Mesendoderm (in vitro differentiated cells): Measurements from ENCODE around the gene WNT9B.
"Not testable (repeated sequence)": the region's sequence is repeated elsewhere in the genome, so short reads cannot be mapped to it uniquely, and the experiment has no call there.

Source experiments
- DNase-seq: peaks from one replicate; pipeline ENCODE4 v3.0.0; 2013
- H2AK5ac ChIP-seq: 2 replicates; pipeline ENCODE4 v1.6.1; 2013; ENCODE audit warnings: low read length, inconsistent platforms
- H2BK120ac ChIP-seq: 2 replicates; pipeline ENCODE4 v1.6.1; 2013; ENCODE audit warnings: low read depth, mild to moderate bottlenecking, low read length, moderate library complexity, mixed read lengths
- H2BK15ac ChIP-seq: replicated peaks from 2 replicates; pipeline ENCODE4 v1.6.1; 2013; ENCODE audit warnings: low read depth, mild to moderate bottlenecking, moderate library complexity
- H2BK5ac ChIP-seq: 2 replicates; pipeline ENCODE4 v1.6.1; 2013; ENCODE audit warnings: low read length, inconsistent platforms
- H3K18ac ChIP-seq: 2 replicates; pipeline ENCODE4 v1.6.1; 2013; ENCODE audit warnings: mild to moderate bottlenecking, low read length, mixed read lengths
- H3K23ac ChIP-seq: one replicate; pipeline ENCODE4 v1.6.1; 2013; ENCODE audit warnings: low read length
- H3K27ac ChIP-seq: 2 replicates; pipeline ENCODE4 v1.5.1; 2013; ENCODE audit warnings: low read depth, mild to moderate bottlenecking, inconsistent platforms, low read length, moderate library complexity
- H3K27me3 ChIP-seq: 2 replicates; pipeline ENCODE4 v1.6.1; 2013; ENCODE audit warnings: low read length, control low read depth, mild to moderate bottlenecking, inconsistent platforms; ENCODE audit not compliant: insufficient read depth, poor library complexity
- H3K36me3 ChIP-seq: 2 replicates; pipeline ENCODE4 v1.6.1; 2013; ENCODE audit warnings: low read length, inconsistent platforms; ENCODE audit not compliant: control insufficient read depth, insufficient read depth
- H3K4ac ChIP-seq: one replicate; pipeline ENCODE4 v1.6.1; 2013; ENCODE audit warnings: low read depth, mild to moderate bottlenecking, low read length, moderate library complexity
- H3K4me1 ChIP-seq: 2 replicates; pipeline ENCODE4 v1.6.1; 2013; ENCODE audit warnings: low read depth, low read length, inconsistent platforms; ENCODE audit not compliant: control insufficient read depth
- H3K4me2 ChIP-seq: 2 replicates; pipeline ENCODE4 v1.6.1; 2013; ENCODE audit warnings: low read length
- H3K4me3 ChIP-seq: 2 replicates; pipeline ENCODE4 v1.5.1; 2013; ENCODE audit warnings: mild to moderate bottlenecking, low read length
- H3K56ac ChIP-seq: one replicate; pipeline ENCODE4 v1.6.1; 2013; ENCODE audit warnings: low read length
- H3K79me1 ChIP-seq: 2 replicates; pipeline ENCODE4 v1.6.1; 2013; ENCODE audit warnings: low read length, inconsistent platforms
- H3K79me2 ChIP-seq: 2 replicates; pipeline ENCODE4 v1.6.1; 2013; ENCODE audit warnings: mild to moderate bottlenecking, low read length; ENCODE audit not compliant: control insufficient read depth, insufficient read depth
- H3K9ac ChIP-seq: 2 replicates; pipeline ENCODE4 v1.6.1; 2013; ENCODE audit warnings: low read length, inconsistent platforms
- H4K5ac ChIP-seq: one replicate; pipeline ENCODE4 v1.6.1; 2013; ENCODE audit warnings: low read length
- H4K8ac ChIP-seq: one replicate; pipeline ENCODE4 v1.6.1; 2013; ENCODE audit warnings: low read depth, mild to moderate bottlenecking, control low read depth, low read length, moderate library complexity
- WGBS: extraction: QIAGEN DNeasy Blood & Tissue Kit; methylation state at CpG from one replicate; pipeline ENCODE4 v1.1.7; 2013; ENCODE audit warnings: low lambda C conversion rate, missing lambda C conversion rate; ENCODE audit not compliant: insufficient coverage; ENCODE audit errors: extremely low coverage; 5-methylcytosine and 5-hydroxymethylcytosine counted together

Gene WNT9B

GRCh38 chr17:46915596-46915995 lies 64.2 kb downstream of the WNT9B start:
- no peak overlapping the region for H3K18ac ChIP-seq
- H3K36me3 ChIP-seq: no peaks in the 10 kb centered on the region
- no peak overlapping the region for H3K56ac ChIP-seq
- H2BK120ac ChIP-seq: no peak overlapping the region
- no CpG with 5 or more reads among the region's 1 CpG for WGBS
- no peak overlapping the region for H4K8ac ChIP-seq
- H3K23ac ChIP-seq: no peak overlapping the region
- no peaks in the 10 kb centered on the region for H3K4me1 ChIP-seq
- H2BK5ac ChIP-seq: no peak overlapping the region
- H3K27me3 ChIP-seq: no peaks in the 10 kb centered on the region
- no peak overlapping the region for H3K4ac ChIP-seq
- H3K4me2 ChIP-seq: no peak overlapping the region
- H3K4me3 ChIP-seq: no peak overlapping the region
- H3K79me2 ChIP-seq: no peaks in the 10 kb centered on the region
- H3K79me1 ChIP-seq: no peaks in the 10 kb centered on the region
- no peak overlapping the region for H3K9ac ChIP-seq
- H2BK15ac ChIP-seq: no peak overlapping the region
- no peak for DNase-seq
- H3K27ac ChIP-seq: no peak overlapping the region
- H4K5ac ChIP-seq: no peak overlapping the region
- no peak overlapping the region for H2AK5ac ChIP-seq

- DNase-seq: no peak
- Histone ChIP-seq H4K5ac (no peak overlapping the region), H2AK5ac (no peak overlapping the region), H3K18ac (no peak overlapping the region), H2BK15ac (no peak overlapping the region), H4K8ac (no peak overlapping the region), H3K79me2 (no peaks in the 10 kb centered on the region), H3K79me1 (no peaks in the 10 kb centered on the region), H3K36me3 (no peaks in the 10 kb centered on the region), H2BK5ac (no peak overlapping the region), H3K4me3 (no peak overlapping the region), H3K56ac (no peak overlapping the region), H3K4me2 (no peak overlapping the region), H3K27me3 (no peaks in the 10 kb centered on the region), H3K23ac (no peak overlapping the region), H3K9ac (no peak overlapping the region), H3K27ac (no peak overlapping the region), H3K4ac (no peak overlapping the region), H3K4me1 (no peaks in the 10 kb centered on the region), H2BK120ac (no peak overlapping the region)
- WGBS: no CpG with 5 or more reads among the region's 2 CpGs
Observed at GRCh38 chr17:46916211-46916610, 64.8 kb downstream of the WNT9B start.

- Histone ChIP-seq H3K18ac (no peak overlapping the region), H2BK5ac (no peak overlapping the region), H3K4me1 (no peaks in the 10 kb centered on the region), H3K27ac (no peak overlapping the region), H3K36me3 (no peaks in the 10 kb centered on the region), H4K8ac (no peak overlapping the region), H2BK120ac (no peak overlapping the region), H2AK5ac (no peak overlapping the region), H3K79me1 (no peaks in the 10 kb centered on the region), H3K4me3 (no peak overlapping the region), H3K4ac (no peak overlapping the region), H4K5ac (no peak overlapping the region), H3K23ac (no peak overlapping the region), H3K79me2 (no peaks in the 10 kb centered on the region), H3K9ac (no peak overlapping the region), H2BK15ac (no peak overlapping the region), H3K56ac (no peak overlapping the region), H3K4me2 (no peak overlapping the region), H3K27me3 (no peaks in the 10 kb centered on the region)
- WGBS: no CpG with 5 or more reads among the region's 3 CpGs
- no peak for DNase-seq
Observed at GRCh38 chr17:46916623-46917022, 65.2 kb downstream of the WNT9B start.

- Histone ChIP-seq H2BK120ac (no peak overlapping the region), H3K36me3 (no peaks in the 10 kb centered on the region), H3K79me2 (no peaks in the 10 kb centered on the region), H3K4me3 (no peak overlapping the region), H3K27ac (no peak overlapping the region), H3K18ac (no peak overlapping the region), H3K9ac (no peak overlapping the region), H2BK5ac (no peak overlapping the region), H3K4ac (no peak overlapping the region), H3K56ac (no peak overlapping the region), H4K5ac (no peak overlapping the region), H3K27me3 (no peaks in the 10 kb centered on the region), H3K4me2 (no peak overlapping the region), H3K79me1 (no peaks in the 10 kb centered on the region), H4K8ac (no peak overlapping the region), H3K4me1 (no peaks in the 10 kb centered on the region), H2AK5ac (no peak overlapping the region), H3K23ac (no peak overlapping the region), H2BK15ac (no peak overlapping the region)
- no peak for DNase-seq
Observed at GRCh38 chr17:46917041-46917440, 65.7 kb downstream of the WNT9B start.

GRCh38 chr17:46917516-46917915 lies 66.1 kb downstream of the WNT9B start:
- WGBS: no CpG with 5 or more reads among the region's 4 CpGs
- H4K8ac ChIP-seq: no peak overlapping the region

GRCh38 chr17:46921962-46922361 lies 70.6 kb downstream of the WNT9B start:
- not testable (repeated sequence) for H3K4me2 ChIP-seq, H4K8ac ChIP-seq, H3K9ac ChIP-seq, H2AK5ac ChIP-seq, H3K4me1 ChIP-seq, H4K5ac ChIP-seq, H2BK120ac ChIP-seq, H3K27ac ChIP-seq, H3K4ac ChIP-seq, H3K4me3 ChIP-seq, DNase-seq, H2BK15ac ChIP-seq, H3K18ac ChIP-seq, H3K23ac ChIP-seq, H3K27me3 ChIP-seq, H2BK5ac ChIP-seq, H3K56ac ChIP-seq, H3K36me3 ChIP-seq
- H3K79me1 ChIP-seq: peaks cover 12% of the 10 kb centered on the region
- peaks cover 29% of the 10 kb centered on the region for H3K79me2 ChIP-seq
- WGBS: no CpG with 5 or more reads among the region's 4 CpGs

More at GRCh38 chr17:46917516-46917915, 66.1 kb downstream of the WNT9B start:
- Histone ChIP-seq H3K79me2 (no peaks in the 10 kb centered on the region), H2BK5ac (no peak overlapping the region), H3K56ac (no peak overlapping the region), H3K23ac (no peak overlapping the region), H2AK5ac (no peak overlapping the region), H3K27me3 (no peaks in the 10 kb centered on the region), H3K9ac (no peak overlapping the region), H3K18ac (no peak overlapping the region), H4K5ac (no peak overlapping the region), H3K79me1 (no peaks in the 10 kb centered on the region), H3K27ac (no peak overlapping the region), H3K4me1 (no peaks in the 10 kb centered on the region), H3K4ac (no peak overlapping the region), H3K4me3 (no peak overlapping the region), H3K4me2 (no peak overlapping the region), H2BK15ac (no peak overlapping the region), H2BK120ac (no peak overlapping the region), H3K36me3 (no peaks in the 10 kb centered on the region)
- DNase-seq: no peak
